Ishikawa (cell line): Measurements from ENCODE around the gene RTN4R.

Source experiments
- CEBPB ChIP-seq: IDR thresholded peaks from 2 replicates; pipeline ENCODE4 v1.6.1; 2012
- CREB1 ChIP-seq: IDR thresholded peaks from 2 replicates; pipeline ENCODE4 v1.6.1; 2012; ENCODE audit warnings: low read depth
- EGR1 ChIP-seq: IDR thresholded peaks from 2 replicates; pipeline ENCODE4 v1.6.1; 2012
- EP300 ChIP-seq: IDR thresholded peaks from 2 replicates; pipeline ENCODE4 v1.6.1; 2012; ENCODE audit warnings: borderline replicate concordance
- FOXM1 ChIP-seq: IDR thresholded peaks from 2 replicates; pipeline ENCODE4 v1.6.1; 2012; ENCODE audit warnings: low read depth, borderline replicate concordance
- MAX ChIP-seq: IDR thresholded peaks from 2 replicates; pipeline ENCODE4 v1.6.1; 2012
- NFIC ChIP-seq: IDR thresholded peaks from 2 replicates; pipeline ENCODE4 v1.6.1; 2012
- RAD21 ChIP-seq: IDR thresholded peaks from 2 replicates; pipeline ENCODE4 v1.6.1; 2012; ENCODE audit warnings: low read depth
- REST ChIP-seq: IDR thresholded peaks from 2 replicates; pipeline ENCODE4 v1.6.1; 2012; ENCODE audit warnings: low read depth, mild to moderate bottlenecking
- TAF1 ChIP-seq: IDR thresholded peaks from 2 replicates; pipeline ENCODE4 v1.6.1; 2012; ENCODE audit warnings: low read depth, mild to moderate bottlenecking
- TCF12 ChIP-seq: IDR thresholded peaks from 2 replicates; pipeline ENCODE4 v1.6.1; 2012; ENCODE audit warnings: low read depth
- TEAD4 ChIP-seq: IDR thresholded peaks from 2 replicates; pipeline ENCODE4 v1.6.1; 2012
- USF1 ChIP-seq: IDR thresholded peaks from 2 replicates; pipeline ENCODE4 v1.6.1; 2012
- YY1 ChIP-seq: IDR thresholded peaks from 2 replicates; pipeline ENCODE4 v1.6.1; 2012; ENCODE audit warnings: low read depth
- ZBTB7A ChIP-seq: IDR thresholded peaks from 2 replicates; pipeline ENCODE4 v1.6.1; 2012; ENCODE audit warnings: low read depth

The RTN4R gene

GRCh38 chr22:20201837-20202392 is 66.2 kb downstream of the RTN4R start:
- no peak for TF ChIP-seq RAD21
- TF ChIP-seq MAX = no peak
- TF ChIP-seq USF1 = no peak
- no peak for TF ChIP-seq FOXM1
- TF ChIP-seq ZBTB7A = no peak
- no peak for TF ChIP-seq TCF12
- TF ChIP-seq CEBPB = no peak
- no peak for TF ChIP-seq TAF1
- no peak for TF ChIP-seq YY1
- no peak for TF ChIP-seq EP300
- no peak for TF ChIP-seq EGR1
- TF ChIP-seq NFIC = no peak
- TF ChIP-seq REST = no peak

DNA sequence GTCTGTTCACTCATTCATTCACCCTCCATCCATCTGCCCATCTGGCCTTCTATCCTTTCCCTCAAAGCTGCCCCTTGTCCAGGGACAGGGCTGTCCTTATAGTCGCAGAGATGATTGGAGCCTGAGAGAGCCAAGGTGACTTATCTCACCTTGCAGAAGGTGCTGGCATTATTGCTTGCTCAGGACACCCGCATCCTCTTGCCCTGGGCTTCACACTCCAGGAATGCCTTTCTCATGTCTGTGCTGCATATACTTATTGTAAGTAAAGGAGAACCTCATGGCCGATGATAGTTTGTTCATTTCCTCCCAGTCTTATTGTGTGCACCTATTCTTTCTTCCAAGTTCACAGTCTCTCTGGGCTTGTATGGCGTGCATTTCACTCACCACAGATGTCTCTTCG is 68.2 kb downstream of the RTN4R start:
- no peak for TF ChIP-seq ZBTB7A
- TF ChIP-seq TCF12 = no peak
- TF ChIP-seq CEBPB = no peak
- TF ChIP-seq YY1 = no peak
- no peak for TF ChIP-seq EP300
- TF ChIP-seq REST = no peak
- TF ChIP-seq CREB1 = no peak
- no peak for TF ChIP-seq MAX
- TF ChIP-seq NFIC = no peak
- no peak for TF ChIP-seq RAD21

DNA sequence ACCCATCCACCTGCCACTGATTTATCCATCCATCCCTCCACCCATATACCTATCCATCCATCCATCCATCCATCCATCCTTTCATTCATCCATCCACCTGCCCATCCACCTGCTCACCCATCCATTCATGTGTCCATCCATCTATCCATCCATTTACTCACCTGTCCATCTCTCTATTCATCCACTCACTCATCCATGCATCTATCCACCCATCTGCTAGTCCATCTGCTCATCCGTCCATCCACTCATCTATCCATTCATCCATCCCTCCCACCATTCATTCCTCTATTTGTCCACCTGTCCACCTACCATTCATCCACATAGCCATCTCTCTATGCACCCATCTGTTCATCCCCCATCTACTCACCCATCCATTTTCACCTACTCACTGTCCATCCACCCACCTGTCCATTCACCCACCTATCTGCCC is 68.7 kb downstream of the RTN4R start:
- TF ChIP-seq TEAD4 = no peak
- TF ChIP-seq YY1 = no peak
- no peak for TF ChIP-seq FOXM1
- TF ChIP-seq USF1 = no peak

DNA sequence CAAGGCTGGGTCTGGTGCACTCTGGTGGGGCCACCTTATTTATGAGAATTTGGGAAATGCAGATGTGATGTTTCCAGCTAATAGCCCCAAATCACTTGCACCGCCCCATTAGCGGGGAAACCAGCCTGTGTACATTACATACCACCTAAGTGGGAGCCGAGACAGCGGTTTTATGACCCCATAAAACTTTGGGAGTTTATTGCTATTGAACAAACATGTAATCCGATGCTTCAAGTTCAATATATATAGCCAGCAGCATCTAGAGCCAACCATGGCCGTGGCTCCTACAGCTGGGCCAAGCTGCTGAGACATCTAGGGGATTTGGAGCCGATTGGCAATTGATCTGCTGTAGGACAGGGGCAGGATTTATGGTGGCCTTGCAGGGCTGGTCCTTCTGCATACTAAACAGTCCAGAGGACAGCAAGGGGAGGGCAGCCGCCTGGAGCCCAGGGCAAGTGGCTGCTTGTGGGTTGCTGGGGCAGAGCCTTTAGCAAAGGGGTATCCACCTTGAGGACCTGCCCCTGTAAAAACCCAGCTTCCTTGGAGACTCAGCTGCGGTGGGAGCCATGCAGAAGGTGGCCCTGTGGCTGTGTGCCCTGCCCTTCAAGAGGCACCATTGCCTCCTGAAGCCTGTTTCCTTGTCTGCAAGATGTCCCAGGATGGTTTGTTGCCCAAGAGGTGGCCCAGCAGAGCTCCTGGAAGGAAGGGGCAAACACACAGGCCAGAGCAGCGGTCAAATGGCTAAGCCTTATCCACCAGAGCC is 69.4 kb downstream of the RTN4R start:
- TF ChIP-seq MAX (no peak), EP300 (no peak), REST (no peak), EGR1 (no peak), TEAD4 (no peak), YY1 (no peak), FOXM1 (no peak), NFIC (no peak), CREB1 (no peak), ZBTB7A (no peak), USF1 (no peak)
